ENCODE data around the gene SLC29A4.

The SLC29A4 gene

DNA sequence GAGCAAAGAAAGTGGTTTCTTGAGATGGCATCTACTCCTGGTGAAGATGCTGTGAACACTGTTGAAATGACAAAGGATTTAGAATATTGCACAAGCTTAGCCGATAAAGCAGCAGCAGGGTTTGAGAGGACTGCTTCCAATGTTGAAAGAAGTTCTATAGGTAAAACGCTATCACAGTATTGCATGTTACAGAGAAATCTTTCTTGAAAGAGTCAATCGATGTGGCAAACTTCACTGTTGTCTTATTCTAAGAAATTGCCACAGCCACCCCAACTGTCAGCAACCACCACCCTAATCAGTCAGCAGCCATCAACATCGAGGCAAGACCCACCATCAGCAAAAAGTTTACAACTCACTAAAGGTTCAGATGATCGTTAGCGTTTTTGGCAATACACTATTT lies 59.9 kb downstream of the SLC29A4 start:
- TF ChIP-seq, protein P1, sequence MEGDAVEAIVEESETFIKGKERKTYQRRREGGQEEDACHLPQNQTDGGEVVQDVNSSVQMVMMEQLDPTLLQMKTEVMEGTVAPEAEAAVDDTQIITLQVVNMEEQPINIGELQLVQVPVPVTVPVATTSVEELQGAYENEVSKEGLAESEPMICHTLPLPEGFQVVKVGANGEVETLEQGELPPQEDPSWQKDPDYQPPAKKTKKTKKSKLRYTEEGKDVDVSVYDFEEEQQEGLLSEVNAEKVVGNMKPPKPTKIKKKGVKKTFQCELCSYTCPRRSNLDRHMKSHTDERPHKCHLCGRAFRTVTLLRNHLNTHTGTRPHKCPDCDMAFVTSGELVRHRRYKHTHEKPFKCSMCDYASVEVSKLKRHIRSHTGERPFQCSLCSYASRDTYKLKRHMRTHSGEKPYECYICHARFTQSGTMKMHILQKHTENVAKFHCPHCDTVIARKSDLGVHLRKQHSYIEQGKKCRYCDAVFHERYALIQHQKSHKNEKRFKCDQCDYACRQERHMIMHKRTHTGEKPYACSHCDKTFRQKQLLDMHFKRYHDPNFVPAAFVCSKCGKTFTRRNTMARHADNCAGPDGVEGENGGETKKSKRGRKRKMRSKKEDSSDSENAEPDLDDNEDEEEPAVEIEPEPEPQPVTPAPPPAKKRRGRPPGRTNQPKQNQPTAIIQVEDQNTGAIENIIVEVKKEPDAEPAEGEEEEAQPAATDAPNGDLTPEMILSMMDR (IDR thresholded peaks at IDR 0.05): no peak

- TF ChIP-seq, protein P1 (IDR thresholded peaks at IDR 0.05): no peak
Observed at GRCh38 chr7:5343884-5344283, 61.1 kb downstream of the SLC29A4 start.

GRCh38 chr7:5344342-5344741 lies 61.6 kb downstream of the SLC29A4 start:
- TF ChIP-seq, protein P1 (IDR thresholded peaks at IDR 0.05): no peak

DNA sequence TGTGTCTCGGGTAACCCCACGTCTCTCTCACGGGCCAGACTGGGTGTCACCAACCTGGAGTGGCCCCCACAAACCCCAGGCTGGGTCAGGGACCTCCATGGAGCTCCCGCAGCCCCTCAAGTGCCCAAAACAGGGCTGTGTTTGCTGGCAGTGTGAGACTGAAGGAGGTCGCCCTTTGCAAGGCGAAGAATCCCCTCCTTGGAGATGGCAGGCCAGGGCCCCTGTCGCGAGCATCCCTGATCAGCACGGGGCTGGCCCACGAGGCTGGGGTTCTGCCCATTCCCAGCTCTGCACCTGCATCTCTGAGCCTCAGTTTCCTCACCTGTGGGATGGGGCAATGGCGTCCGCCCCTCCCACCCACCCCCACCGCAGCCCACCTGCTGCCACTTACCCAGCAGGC lies 62.4 kb downstream of the SLC29A4 start:
- TF ChIP-seq, protein P1 (IDR thresholded peaks at IDR 0.05): no peak

DNA sequence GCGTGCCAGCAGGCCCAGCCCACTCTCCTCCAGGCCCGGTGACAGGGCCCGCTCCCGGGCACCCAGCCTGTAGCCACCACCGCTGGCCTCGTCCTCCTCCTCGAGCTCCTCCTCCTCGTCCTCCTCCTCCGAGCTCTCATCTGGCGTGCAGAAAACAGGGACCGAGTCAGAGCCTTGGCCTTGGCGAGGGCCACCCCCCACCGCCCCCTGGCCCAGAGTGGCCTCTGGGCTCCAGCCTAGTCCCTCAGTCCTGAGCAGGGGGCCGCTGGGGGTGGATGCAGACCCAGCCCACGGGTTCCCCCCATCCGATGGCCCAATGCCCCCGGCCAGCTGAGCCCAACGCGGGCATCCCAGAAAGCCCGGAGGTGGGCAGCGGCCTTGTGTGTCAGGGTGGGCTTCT lies 62.9 kb downstream of the SLC29A4 start:
- TF ChIP-seq, protein P1 (IDR thresholded peaks at IDR 0.05): no peak

DNA sequence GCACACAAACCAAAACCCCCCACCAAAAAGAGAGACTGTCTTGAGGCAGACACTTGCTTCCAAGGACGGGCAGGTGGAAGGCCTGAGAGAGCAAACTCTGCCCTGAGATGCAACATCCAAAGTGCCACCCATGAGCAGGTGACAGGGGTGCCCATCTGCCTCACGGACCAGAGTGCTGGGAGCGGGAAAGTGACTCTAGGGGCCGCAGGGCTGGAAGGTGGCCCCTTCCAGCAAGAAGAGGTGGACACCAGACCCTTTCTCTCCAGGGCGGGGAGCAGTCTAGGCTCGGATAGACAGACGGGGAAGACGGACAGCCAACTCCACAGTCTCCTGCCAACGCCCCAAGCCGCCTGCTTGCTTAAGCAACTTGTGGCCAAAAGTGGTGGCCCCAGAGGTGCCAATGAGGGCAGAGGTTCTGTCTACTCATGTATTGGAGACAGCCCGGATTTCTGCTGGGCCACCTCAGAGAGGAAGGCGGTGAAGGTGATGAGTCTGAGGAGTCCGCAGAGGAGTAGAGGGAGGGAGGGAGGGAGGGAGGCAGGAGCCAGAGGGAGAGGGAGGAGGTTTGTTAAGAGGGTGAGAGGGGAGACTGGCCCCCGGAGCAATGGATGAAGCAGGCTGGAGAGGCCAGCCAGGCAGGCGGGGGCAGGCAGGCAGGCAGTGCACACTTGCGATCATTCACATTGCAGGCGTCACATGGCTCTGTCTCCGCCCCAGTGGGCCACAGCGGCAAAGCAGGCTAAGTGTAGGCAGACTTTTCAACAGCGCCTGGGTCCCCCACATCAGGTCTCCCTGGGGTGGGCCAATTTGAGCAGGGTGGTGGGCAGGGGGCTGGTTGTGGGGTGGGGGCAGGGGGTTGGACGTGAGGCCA lies 65.6 kb downstream of the SLC29A4 start:
- TF ChIP-seq, protein P1 (IDR thresholded peaks at IDR 0.05): no peak

GRCh38 chr7:5349005-5349380 lies 66.2 kb downstream of the SLC29A4 start:
- TF ChIP-seq, protein P1 (IDR thresholded peaks at IDR 0.05): no peak
